Thyroid gland (tissue), 4 donors: ENCODE data around the gene DIPK2A.

ENCODE experiments used
- POLR2A ChIP-seq, 2 donors: fragments of 450-650 bp; IDR thresholded peaks; one replicate each; pipeline ENCODE4 v1.6.1; 2017; ENCODE audit warnings: antibody characterized with exemption in 2 of 2, mild to moderate bottlenecking in 2 of 2, moderate library complexity in 1 of 2
- TF ChIP-seq, protein P1 (sequence below), 6 experiments: fragments of 200-600 bp in 3 of 6; fragments of 450-650 bp in 3 of 6; sonication (generic) in 3 of 6; IDR thresholded peaks; one replicate each; pipeline ENCODE4 v1.5.1; 2016 to 2019; ENCODE audit warnings: antibody characterized with exemption in 6 of 6, mild to moderate bottlenecking in 2 of 6, inconsistent platforms in 1 of 6, moderate library complexity in 1 of 6

DNA sequence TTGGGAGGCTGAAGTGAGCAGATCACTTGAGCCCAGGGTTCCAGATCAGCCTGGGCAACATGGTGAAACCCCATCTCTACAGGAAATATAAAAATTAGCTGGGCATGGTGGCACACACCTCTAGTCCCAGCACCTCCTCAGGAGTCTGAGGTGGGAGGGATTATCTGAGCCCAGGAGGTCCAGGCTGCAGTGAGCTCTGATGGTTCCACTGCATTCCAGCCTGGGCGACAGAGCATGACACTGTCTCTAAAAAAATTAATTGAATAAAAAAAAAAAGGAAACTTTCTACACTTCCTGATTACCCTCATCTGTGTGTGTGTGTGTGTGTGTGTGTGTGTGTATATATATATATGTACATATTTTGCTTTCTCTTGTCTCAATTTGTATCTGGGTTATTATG lies 31.4 kb downstream of the DIPK2A start:
- no peak for TF ChIP-seq POLR2A (IDR thresholded peaks at IDR 0.05)
- TF ChIP-seq, protein P1, sequence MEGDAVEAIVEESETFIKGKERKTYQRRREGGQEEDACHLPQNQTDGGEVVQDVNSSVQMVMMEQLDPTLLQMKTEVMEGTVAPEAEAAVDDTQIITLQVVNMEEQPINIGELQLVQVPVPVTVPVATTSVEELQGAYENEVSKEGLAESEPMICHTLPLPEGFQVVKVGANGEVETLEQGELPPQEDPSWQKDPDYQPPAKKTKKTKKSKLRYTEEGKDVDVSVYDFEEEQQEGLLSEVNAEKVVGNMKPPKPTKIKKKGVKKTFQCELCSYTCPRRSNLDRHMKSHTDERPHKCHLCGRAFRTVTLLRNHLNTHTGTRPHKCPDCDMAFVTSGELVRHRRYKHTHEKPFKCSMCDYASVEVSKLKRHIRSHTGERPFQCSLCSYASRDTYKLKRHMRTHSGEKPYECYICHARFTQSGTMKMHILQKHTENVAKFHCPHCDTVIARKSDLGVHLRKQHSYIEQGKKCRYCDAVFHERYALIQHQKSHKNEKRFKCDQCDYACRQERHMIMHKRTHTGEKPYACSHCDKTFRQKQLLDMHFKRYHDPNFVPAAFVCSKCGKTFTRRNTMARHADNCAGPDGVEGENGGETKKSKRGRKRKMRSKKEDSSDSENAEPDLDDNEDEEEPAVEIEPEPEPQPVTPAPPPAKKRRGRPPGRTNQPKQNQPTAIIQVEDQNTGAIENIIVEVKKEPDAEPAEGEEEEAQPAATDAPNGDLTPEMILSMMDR (IDR thresholded peaks at IDR 0.05) = no peak
